ENCODE data around the gene SH3BGR.

DNA sequence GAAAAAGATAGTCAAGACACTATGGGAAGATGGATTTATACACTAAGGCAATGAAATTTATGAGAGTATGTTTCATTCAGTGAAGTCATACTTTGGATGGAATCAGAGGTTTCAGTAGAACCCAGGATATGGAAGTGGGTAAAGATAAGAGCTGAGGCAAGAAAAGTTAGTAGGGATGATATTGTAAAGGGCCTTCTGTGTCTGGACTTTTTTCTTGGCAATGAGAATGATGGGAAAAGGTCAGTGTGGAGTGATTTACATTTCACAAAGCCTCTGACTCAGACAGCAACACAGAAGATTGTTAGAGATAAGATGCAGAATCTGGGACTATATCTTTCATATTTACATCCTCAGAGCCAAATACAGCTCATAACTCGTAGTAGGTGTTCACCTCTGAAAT, 32.1 kb downstream of the SH3BGR start:
- TF ChIP-seq, protein P1, sequence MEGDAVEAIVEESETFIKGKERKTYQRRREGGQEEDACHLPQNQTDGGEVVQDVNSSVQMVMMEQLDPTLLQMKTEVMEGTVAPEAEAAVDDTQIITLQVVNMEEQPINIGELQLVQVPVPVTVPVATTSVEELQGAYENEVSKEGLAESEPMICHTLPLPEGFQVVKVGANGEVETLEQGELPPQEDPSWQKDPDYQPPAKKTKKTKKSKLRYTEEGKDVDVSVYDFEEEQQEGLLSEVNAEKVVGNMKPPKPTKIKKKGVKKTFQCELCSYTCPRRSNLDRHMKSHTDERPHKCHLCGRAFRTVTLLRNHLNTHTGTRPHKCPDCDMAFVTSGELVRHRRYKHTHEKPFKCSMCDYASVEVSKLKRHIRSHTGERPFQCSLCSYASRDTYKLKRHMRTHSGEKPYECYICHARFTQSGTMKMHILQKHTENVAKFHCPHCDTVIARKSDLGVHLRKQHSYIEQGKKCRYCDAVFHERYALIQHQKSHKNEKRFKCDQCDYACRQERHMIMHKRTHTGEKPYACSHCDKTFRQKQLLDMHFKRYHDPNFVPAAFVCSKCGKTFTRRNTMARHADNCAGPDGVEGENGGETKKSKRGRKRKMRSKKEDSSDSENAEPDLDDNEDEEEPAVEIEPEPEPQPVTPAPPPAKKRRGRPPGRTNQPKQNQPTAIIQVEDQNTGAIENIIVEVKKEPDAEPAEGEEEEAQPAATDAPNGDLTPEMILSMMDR (IDR thresholded peaks at IDR 0.05; ENCODE audit: insufficient read depth, low read depth, low read length) = no peak
- no peak for TF ChIP-seq EZH2 (IDR thresholded peaks at IDR 0.05; ENCODE audit: insufficient read depth, low read length)
